PC-3 (cell line): ENCODE data around the gene ECT2L. TPM values are rescaled to one million over a fixed set of nuclear protein-coding genes. Genes with fewer than 3 reads are reported as not detected.

Experiments used
- ATAC-seq: fragments of 200-7000 bp; cut with Tn5 transposase; 2 replicates; pipeline ENCODE4 v1.9.1; 2020; ENCODE audit warnings: mild to moderate bottlenecking, moderate library complexity
- BruUV-seq: library from RNA; stranded (reverse); fragments of 400-500 nt; replicated peaks from 2 replicates; lab custom pipeline; 2021; lab: Mats Ljungman, UMichigan
- CTCF ChIA-PET: fragments of 300-600 bp; sonication (Branson Sonifier 250); formaldehyde crosslinking; loops from one replicate; lab custom pipeline; 2022; ENCODE audit warnings: antibody characterized with exemption; lab: Charles Lee
- POLR2A ChIA-PET: fragments of 300-600 bp; sonication (Branson Sonifier 250); formaldehyde crosslinking; loops from one replicate; lab custom pipeline; 2022; ENCODE audit warnings: antibody characterized with exemption; ENCODE audit not compliant: unreplicated experiment; lab: Charles Lee
- DNase-seq: peaks from one replicate; pipeline ENCODE4 v3.0.0-alpha.2; 2015
- H2AFZ ChIP-seq: fragments of 300-600 bp; sonication (generic); 2 replicates; pipeline ENCODE4 v1.6.0; 2016; ENCODE audit warnings: antibody characterized with exemption, low read length
- H3F3A ChIP-seq: fragments of 300-600 bp; sonication (generic); one replicate; pipeline ENCODE4 v1.6.0; 2017; ENCODE audit warnings: antibody characterized with exemption, low read length, control low read depth, mild to moderate bottlenecking; ENCODE audit not compliant: unreplicated experiment
- H3K27ac ChIP-seq: fragments of 300-600 bp; sonication (generic); 2 replicates; pipeline ENCODE4 v1.5.1; 2016; ENCODE audit warnings: mild to moderate bottlenecking, low read length
- H3K27me3 ChIP-seq: fragments of 300-600 bp; sonication (generic); 2 replicates; pipeline ENCODE4 v1.6.1; 2016; ENCODE audit warnings: low read length, mixed read lengths
- H3K36me3 ChIP-seq: fragments of 300-600 bp; sonication (generic); 2 replicates; pipeline ENCODE4 v1.6.1; 2016; ENCODE audit warnings: low read depth, mixed run types, low read length, mixed read lengths
- H3K4me1 ChIP-seq: fragments of 300-600 bp; sonication (generic); 2 replicates; pipeline ENCODE4 v1.5.1; 2016; ENCODE audit warnings: low read length; ENCODE audit not compliant: insufficient read depth
- H3K4me2 ChIP-seq: fragments of 300-600 bp; sonication (generic); 2 replicates; pipeline ENCODE4 v1.6.0; 2016; ENCODE audit warnings: low read length
- H3K4me3 ChIP-seq: fragments of 300-600 bp; sonication (generic); 2 replicates; pipeline ENCODE4 v1.5.1; 2016; ENCODE audit warnings: mild to moderate bottlenecking, low read length, mixed read lengths
- H3K79me2 ChIP-seq: fragments of 300-600 bp; sonication (generic); 2 replicates; pipeline ENCODE4 v1.6.1; 2017; ENCODE audit warnings: low read length, mixed read lengths
- H3K9ac ChIP-seq: fragments of 300-600 bp; sonication (generic); 2 replicates; pipeline ENCODE4 v1.6.0; 2016; ENCODE audit warnings: mild to moderate bottlenecking, low read length
- H3K9me2 ChIP-seq: fragments of 300-600 bp; sonication (generic); replicated peaks from 2 replicates; pipeline ENCODE4 v1.6.1; 2016; ENCODE audit warnings: mixed run types, low read length, mixed read lengths
- H3K9me3 ChIP-seq: fragments of 300-600 bp; sonication (generic); 2 replicates; pipeline ENCODE4 v1.6.1; 2016; ENCODE audit warnings: low read length, mixed read lengths
- H4K20me1 ChIP-seq: fragments of 300-600 bp; sonication (generic); 2 replicates; pipeline ENCODE4 v1.6.1; 2016; ENCODE audit warnings: low read length, mixed read lengths
- EZH2 ChIP-seq: fragments of 300-600 bp; sonication (generic); IDR thresholded peaks from one replicate; pipeline ENCODE4 v1.6.1; 2017; ENCODE audit warnings: antibody characterized with exemption, mild to moderate bottlenecking, low read length; ENCODE audit not compliant: unreplicated experiment
- EZH2phosphoT487 ChIP-seq: fragments of 300-600 bp; sonication (generic); IDR thresholded peaks from 2 replicates; pipeline ENCODE4 v1.6.1; 2018; ENCODE audit warnings: mild to moderate bottlenecking, antibody characterized with exemption, low read length, borderline replicate concordance
- intact Hi-C: fragments of 100-400 bp; cut with micrococcal nuclease; formaldehyde crosslinking; loops from 2 replicates; pipeline ENCODE4 v1.9.0; 2023
- total RNA-seq: library from RNA; depleted of rRNA; stranded (reverse); fragments of >200 nt; gene quantifications from 2 replicates; pipeline ENCODE4 v1.2.3, GENCODE V29; 2014
- TF ChIP-seq, protein P1 (sequence below): fragments of 300-600 bp; sonication (generic); conservative IDR thresholded peaks from 2 replicates; pipeline ENCODE4 v1.5.1; 2017; ENCODE audit warnings: antibody characterized with exemption, low read depth, mild to moderate bottlenecking, low read length

ECT2L gene
- total RNA-seq, 1 experiment from 2014 or later = not detected

DNA sequence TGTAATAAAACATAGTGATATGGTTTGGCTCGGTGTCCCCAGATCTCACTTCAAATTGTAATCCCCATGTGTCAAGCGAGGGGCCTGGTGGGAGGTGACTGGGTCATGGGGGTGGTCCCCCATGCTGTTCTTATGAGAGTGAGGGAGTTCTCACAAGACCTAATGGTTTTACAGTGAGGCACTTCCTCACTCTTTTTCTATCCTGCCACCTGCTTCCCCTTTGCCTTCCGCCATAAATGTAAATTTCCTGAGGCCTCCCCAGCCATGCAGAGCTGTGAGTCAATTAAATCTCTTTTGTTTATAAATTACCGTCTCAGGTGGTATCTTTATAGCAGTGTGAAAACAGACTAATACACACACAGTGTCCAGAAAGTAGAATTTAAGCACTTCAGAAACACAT is 113.6 kb downstream of the ECT2L start:
- DNase-seq = no peak
- Histone ChIP-seq H3K9me2 (no peaks in the 10 kb centered on the region), H3F3A (no peaks in the 10 kb centered on the region), H3K36me3 (peaks cover 5% of the 10 kb centered on the region; the same call in 1 of the 2 replicates), H3K4me3 (no peak overlapping the region), H3K4me2 (no peak overlapping the region), H3K79me2 (no peaks in the 10 kb centered on the region), H3K9me3 (no peaks in the 10 kb centered on the region), H2AFZ (no peak overlapping the region), H3K9ac (no peak overlapping the region), H3K27me3 (no peaks in the 10 kb centered on the region), H3K4me1 (no peaks in the 10 kb centered on the region), H3K27ac (no peak overlapping the region), H4K20me1 (no peaks in the 10 kb centered on the region)
- ATAC-seq = no peak
- ChIA-PET POLR2A (no interaction called here), CTCF (no interaction called here)
- intact Hi-C loops = no loop called here
- TF ChIP-seq EZH2phosphoT487 = no peak
- TF ChIP-seq EZH2 = no peak
- TF ChIP-seq, protein P1, sequence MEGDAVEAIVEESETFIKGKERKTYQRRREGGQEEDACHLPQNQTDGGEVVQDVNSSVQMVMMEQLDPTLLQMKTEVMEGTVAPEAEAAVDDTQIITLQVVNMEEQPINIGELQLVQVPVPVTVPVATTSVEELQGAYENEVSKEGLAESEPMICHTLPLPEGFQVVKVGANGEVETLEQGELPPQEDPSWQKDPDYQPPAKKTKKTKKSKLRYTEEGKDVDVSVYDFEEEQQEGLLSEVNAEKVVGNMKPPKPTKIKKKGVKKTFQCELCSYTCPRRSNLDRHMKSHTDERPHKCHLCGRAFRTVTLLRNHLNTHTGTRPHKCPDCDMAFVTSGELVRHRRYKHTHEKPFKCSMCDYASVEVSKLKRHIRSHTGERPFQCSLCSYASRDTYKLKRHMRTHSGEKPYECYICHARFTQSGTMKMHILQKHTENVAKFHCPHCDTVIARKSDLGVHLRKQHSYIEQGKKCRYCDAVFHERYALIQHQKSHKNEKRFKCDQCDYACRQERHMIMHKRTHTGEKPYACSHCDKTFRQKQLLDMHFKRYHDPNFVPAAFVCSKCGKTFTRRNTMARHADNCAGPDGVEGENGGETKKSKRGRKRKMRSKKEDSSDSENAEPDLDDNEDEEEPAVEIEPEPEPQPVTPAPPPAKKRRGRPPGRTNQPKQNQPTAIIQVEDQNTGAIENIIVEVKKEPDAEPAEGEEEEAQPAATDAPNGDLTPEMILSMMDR = no peak
- no TSS peak for BruUV-seq

DNA sequence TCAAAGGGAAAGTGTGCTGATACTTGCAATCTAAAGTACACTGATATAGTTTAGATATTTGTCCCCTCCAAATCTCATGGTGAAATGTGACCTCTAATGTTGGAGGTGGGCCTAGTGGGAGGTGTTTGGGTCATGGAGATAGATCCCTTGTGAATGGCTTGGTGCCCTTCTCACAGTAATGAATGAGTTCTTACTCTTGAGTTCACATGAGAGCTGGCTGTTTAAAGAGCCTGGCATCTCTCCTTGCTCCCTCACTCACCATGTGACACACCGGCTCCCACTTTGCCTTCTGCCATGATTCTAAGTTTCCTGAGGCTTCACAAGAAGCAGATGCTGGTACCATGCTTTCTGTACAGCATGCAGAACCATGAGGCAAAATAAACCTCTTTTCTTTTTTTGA is 114.1 kb downstream of the ECT2L start:
- no peaks in the 10 kb centered on the region for H3K4me1 ChIP-seq
- no peak for DNase-seq
- H3K9ac ChIP-seq = no peak overlapping the region
- ChIA-PET CTCF (no interaction called here), POLR2A (no interaction called here)
- BruUV-seq = no TSS peak
- H3K79me2 ChIP-seq = no peaks in the 10 kb centered on the region
- H3F3A ChIP-seq = no peaks in the 10 kb centered on the region
- no peaks in the 10 kb centered on the region for H3K27me3 ChIP-seq
- H3K9me2 ChIP-seq = no peaks in the 10 kb centered on the region
- TF ChIP-seq EZH2 = no peak
- no peak for TF ChIP-seq EZH2phosphoT487
- TF ChIP-seq, protein P1 = no peak
- H3K4me3 ChIP-seq = no peak overlapping the region
- H2AFZ ChIP-seq = no peak overlapping the region
- H4K20me1 ChIP-seq = no peaks in the 10 kb centered on the region
- no peak overlapping the region for H3K27ac ChIP-seq
- intact Hi-C loops = no loop called here
- H3K9me3 ChIP-seq = no peaks in the 10 kb centered on the region
- no peak for ATAC-seq
- H3K4me2 ChIP-seq = no peak overlapping the region
- H3K36me3 ChIP-seq = peaks cover 5% of the 10 kb centered on the region; the same call in 1 of the 2 replicates

DNA sequence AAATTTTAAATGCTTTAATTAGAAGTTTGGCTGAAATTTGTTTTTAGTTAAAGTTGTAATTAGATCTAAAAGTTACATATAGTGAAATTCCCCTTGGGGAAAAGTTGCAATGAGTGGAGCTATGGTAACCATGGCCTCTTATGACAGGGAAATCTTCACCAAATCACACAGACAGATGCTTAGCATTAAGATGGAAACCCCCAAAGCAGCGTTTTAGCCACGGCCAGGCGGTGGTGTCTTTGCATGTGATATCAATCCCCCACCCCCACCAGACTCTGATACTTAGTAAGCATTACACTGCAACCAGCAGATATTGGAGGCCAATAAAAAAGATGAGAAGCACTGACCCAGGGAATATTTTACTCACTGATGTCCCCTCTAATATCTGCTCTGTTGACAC is 116.4 kb downstream of the ECT2L start:
- Histone ChIP-seq H3F3A (no peaks in the 10 kb centered on the region), H3K4me2 (no peak overlapping the region), H3K4me3 (no peak overlapping the region), H3K9me3 (no peaks in the 10 kb centered on the region), H3K27ac (no peak overlapping the region), H3K79me2 (no peaks in the 10 kb centered on the region), H3K36me3 (peaks cover 6% of the 10 kb centered on the region; the same call in 1 of the 2 replicates), H3K9ac (no peak overlapping the region), H3K9me2 (no peaks in the 10 kb centered on the region), H2AFZ (no peak overlapping the region), H3K27me3 (no peaks in the 10 kb centered on the region), H4K20me1 (no peaks in the 10 kb centered on the region), H3K4me1 (no peaks in the 10 kb centered on the region)
- ChIA-PET CTCF (no interaction called here), POLR2A (no interaction called here)
- TF ChIP-seq, protein P1 = no peak
- no peak for TF ChIP-seq EZH2phosphoT487
- TF ChIP-seq EZH2 = no peak
- BruUV-seq = no TSS peak
- DNase-seq (no peak), ATAC-seq (no peak)
- intact Hi-C loops = no loop called here
